ENCODE measurements around the gene KLK6. TPM values are rescaled to one million over a fixed set of nuclear protein-coding genes. Genes with fewer than 3 reads are reported as not detected.
A peak's percentile ranks its signal among the peaks of the same experiment; 100 is the strongest.

Gene KLK6
- total RNA-seq, result not detected

- no peak for DNase-seq
Observed at GRCh38 chr19:50969413-50969760, at the start of gene KLK6. Gene KLK6, minus strand, starts transcription at chr19:50969591. Its CDS starts 1,487 bp downstream, at chr19:50968104.

- peak; percentile 16 for DNase-seq
Observed at GRCh38 chr19:51018745-51019543, 49.6 kb upstream of the KLK6 start.

DNA sequence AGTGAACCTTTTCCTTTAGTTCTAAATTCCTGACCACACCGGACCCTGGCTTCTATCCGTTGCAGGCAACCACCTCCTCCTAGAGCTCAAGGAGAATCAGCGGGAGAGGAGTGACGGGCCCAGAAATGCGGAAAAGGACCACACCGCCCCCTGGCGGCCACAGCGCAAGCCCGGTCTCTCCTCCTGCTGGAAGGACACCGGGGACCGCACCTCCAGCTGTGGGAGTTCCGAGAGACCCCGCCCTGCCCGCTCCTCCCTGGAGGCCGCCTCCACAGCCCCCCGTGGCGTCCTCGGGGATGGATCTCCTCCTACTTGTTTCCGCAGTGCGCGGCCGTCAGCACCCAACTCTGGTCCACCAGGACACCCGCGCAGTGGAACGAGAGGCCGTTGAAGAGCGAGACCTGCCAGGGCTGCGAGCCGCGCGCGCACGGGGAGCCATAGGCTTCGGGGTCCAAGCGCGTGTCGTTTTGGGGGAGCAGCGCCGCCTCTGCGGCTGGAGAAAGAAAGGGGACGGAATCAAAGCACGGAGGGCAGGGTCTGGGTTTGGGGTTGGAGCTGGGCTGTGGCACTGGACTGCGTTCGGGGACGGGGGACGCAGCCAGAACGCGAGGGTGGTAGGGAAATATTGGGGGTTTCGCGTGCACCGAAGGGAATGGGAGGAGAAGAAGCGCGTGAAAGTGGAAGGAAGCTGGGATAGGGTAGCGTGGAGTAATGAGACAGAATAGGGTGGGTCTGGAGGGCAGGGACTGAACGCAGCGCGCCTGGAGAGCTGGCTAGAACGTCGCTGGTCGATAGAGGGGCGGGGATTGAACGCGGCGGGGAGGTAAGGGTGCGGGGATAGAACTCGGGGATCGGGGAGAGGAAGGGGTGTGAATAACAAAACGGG, 47.6 kb upstream of the KLK6 start:
- peak; percentile 62 for DNase-seq

DNA sequence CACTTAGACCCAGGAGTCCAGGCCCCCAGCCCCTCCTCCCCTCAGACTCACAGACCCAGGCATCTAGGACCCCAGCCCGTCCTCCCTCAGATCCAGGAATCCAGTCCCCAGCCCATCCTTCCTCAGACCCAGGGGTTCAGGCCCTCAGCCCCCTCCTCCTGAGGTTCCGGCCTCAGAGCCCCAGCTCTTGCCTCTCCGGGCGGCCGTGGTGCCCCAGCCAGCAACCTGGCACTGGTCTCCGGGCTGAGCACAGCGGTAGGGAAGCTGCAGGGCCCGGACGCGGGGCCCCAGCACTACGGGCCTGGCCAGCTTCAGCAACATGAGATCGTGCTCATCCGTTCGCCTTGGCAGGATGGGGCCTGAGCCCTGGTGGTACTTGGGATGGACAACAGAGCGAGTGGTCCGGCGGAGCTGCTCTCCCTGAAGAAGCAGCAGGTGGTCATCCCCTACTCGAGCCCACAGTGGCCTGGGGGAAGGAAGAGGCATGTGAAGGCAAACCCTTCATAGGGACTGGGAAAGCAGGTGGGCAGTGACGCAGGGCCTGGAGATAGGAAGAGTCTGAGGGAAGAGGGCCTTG, 46.4 kb upstream of the KLK6 start:
- DNase-seq, result no peak

DNA sequence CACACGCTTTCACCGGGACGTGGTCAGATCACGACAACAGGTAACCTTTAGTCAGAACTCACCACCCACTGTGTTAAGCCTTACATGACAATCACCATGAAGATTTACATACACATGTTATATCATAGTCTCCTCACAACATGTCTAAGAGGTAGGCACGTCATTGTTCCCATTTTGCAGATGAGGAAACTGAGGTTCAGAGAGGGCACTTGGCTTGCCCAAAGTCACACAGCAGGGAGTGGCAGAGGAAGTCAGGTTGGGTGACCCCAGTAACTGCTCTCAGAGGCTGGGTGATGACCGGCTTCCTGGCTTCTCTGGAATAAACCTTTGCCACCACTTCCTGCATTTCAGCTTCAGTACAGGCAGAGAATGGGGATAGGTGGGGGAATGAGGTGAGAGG, 44.9 kb upstream of the KLK6 start:
- DNase-seq, result no peak

GRCh38 chr19:51012661-51013190, 43.3 kb upstream of the KLK6 start:
- DNase-seq, result no peak

- DNase-seq, result no peak
Observed at GRCh38 chr19:51010066-51010795, 40.8 kb upstream of the KLK6 start.

- no peak for DNase-seq
Observed at GRCh38 chr19:51009061-51009891, 39.9 kb upstream of the KLK6 start.

DNA sequence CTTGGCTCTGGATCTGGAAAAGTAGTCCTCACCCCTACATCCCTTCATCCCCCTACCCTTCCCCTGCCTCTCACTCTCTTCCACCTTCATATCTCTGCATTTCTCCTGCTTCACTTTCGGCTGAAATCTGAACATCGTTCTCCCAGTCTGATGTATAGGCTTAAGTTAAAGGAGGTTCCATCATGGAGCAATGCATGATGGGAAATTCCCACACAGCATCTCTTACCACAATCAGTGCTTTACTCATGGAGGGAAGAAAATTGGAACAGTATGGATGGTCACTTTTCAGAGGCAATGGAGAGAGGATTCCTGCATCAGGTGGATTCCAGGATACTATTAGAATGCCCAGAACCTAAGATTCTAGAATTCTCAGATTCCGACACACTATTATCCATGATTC, 38.1 kb upstream of the KLK6 start:
- no peak for DNase-seq

- no peak for DNase-seq
Observed at GRCh38 chr19:51006406-51006805, 37.0 kb upstream of the KLK6 start.

DNA sequence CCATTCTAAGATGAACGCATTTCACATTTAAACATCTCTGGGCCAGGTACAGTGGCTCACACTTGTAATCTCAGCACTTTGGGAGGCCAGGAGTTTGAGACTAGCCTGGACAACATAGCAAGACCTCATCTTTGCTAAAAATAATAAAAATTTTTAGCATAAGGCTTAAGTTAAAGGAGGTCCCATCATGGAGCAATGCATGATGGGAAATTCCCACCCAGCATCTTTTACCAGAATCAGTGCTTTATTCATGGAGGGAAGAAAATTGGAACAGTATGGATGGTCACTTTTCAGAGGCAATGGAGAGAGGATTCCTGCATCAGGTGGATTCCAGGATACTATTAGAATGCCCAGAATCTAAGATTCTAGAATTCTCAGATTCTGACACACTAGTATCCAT, 35.9 kb upstream of the KLK6 start:
- DNase-seq, result no peak

- no peak for DNase-seq
Observed at GRCh38 chr19:51003316-51003715, 33.9 kb upstream of the KLK6 start.

GRCh38 chr19:51002542-51003311, 33.3 kb upstream of the KLK6 start:
- peak; percentile 17 for DNase-seq

- no peak for DNase-seq
Observed at GRCh38 chr19:51002089-51002532, 32.7 kb upstream of the KLK6 start.

DNA sequence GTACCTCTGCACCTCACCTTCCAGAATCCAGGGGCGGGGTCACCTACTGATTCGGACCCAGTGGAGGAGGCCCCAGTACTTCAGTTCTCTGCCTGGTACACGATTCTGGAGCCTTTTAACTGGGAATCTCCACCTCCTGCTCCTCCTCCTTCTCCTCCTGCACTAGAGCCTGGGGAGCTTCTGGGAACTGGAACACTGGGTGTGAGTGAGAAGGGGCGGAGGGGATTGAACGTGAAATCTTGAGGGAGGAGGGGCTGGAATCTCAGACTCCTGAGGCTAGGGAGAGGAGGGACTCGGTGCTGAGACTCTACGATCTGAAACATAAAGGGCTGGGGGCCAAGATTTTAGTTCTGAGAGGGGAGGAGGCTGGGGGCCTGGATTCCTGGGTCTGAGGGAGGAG, 32.1 kb upstream of the KLK6 start, which contains the start of gene KLK8:
Gene KLK8, minus strand, starts transcription at position 90 of the 400 bp plus-strand sequence. CDS start 437 bp downstream, outside the sequence.
- peak; percentile 12 for DNase-seq

DNA sequence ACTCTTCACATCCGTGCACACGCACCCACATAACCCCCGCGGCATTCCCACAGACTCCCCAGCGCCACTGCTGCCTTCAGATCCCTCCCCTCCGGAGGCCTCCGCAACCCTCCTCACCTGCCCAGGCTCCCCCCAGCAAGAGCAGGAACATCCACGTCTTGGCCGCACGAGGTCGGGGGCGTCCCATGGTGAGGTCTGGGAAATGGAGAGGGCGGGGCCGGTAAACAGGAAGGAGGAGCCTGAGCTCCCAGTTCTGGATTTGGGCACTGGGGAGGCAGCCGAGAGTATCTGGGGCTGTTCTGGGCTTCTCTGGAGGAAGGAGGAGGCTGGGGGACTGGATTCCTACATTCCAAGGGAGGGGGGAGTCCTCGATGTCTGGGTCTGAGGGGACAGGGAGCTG, 31.6 kb upstream of the KLK6 start:
- DNase-seq, result no peak

GRCh38 chr19:51000426-51000825, 31.0 kb upstream of the KLK6 start:
- no peak for DNase-seq

DNA sequence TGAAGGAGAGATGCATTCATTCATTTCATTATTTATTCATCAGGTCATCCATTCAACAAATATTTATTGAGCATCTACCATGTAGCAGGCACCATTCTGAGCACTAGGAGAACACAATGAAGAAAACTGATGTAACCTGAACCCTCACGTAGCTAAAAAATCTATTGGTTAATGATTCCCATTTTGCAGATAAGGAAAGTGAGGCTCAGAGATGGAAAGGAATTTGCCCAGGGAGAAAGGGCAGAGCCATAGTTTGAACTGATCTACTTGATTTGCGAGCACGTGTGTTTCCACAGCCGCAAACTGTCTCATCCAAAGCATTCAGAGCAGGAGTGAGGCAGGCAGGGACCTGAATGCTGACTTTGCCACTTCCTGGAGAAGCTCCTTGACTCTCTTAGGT, 29.3 kb upstream of the KLK6 start:
- DNase-seq, result no peak

- no peak for DNase-seq
Observed at GRCh38 chr19:50998061-50998460, 28.7 kb upstream of the KLK6 start.

- DNase-seq, result no peak
Observed at GRCh38 chr19:50994129-50994528, 24.7 kb upstream of the KLK6 start.

Measured in tongue (tissue), 2 donors.